Measurements from ENCODE around the gene PRMT7.
"Not testable (repeated sequence)": the region's sequence is repeated elsewhere in the genome, so short reads cannot be mapped to it uniquely, and the experiment has no call there.

The PRMT7 gene

GRCh38 chr16:68275611-68276191, 35.1 kb upstream of the PRMT7 start:
- peak overlapping the region; percentile 52 for H3K4me3 Mint-ChIP-seq
- peaks cover 72% of the 10 kb centered on the region for H3K4me1 Mint-ChIP-seq (ENCODE audit: low read depth)
- no peaks in the 10 kb centered on the region for H3K9me3 Mint-ChIP-seq (ENCODE audit: low read depth)
- no peaks in the 10 kb centered on the region for H3K27me3 Mint-ChIP-seq
- H3K36me3 Mint-ChIP-seq, result peaks cover 11% of the 10 kb centered on the region
- H3K27ac Mint-ChIP-seq, result peak overlapping the region; percentile 77

- Mint-ChIP-seq H3K4me1 (ENCODE audit: low read depth) (peaks cover 73% of the 10 kb centered on the region), H3K9me3 (ENCODE audit: low read depth) (no peaks in the 10 kb centered on the region), H3K36me3 (peaks cover 11% of the 10 kb centered on the region), H3K27me3 (no peaks in the 10 kb centered on the region), H3K4me3 (peak overlapping the region; percentile 52), H3K27ac (peak overlapping the region; percentile 77)
Observed at GRCh38 chr16:68276223-68276622, 34.6 kb upstream of the PRMT7 start.

GRCh38 chr16:68279726-68280558, 30.9 kb upstream of the PRMT7 start:
- Mint-ChIP-seq H3K4me3 (peak overlapping the region; percentile 42), H3K9me3 (ENCODE audit: low read depth) (no peaks in the 10 kb centered on the region), H3K4me1 (ENCODE audit: low read depth) (peaks cover 72% of the 10 kb centered on the region), H3K27ac (peak overlapping the region; percentile 85), H3K27me3 (no peaks in the 10 kb centered on the region), H3K36me3 (peaks cover 11% of the 10 kb centered on the region)

GRCh38 chr16:68281368-68282063, 29.3 kb upstream of the PRMT7 start:
- peaks cover 16% of the 10 kb centered on the region for H3K36me3 Mint-ChIP-seq
- H3K27ac Mint-ChIP-seq, result peak overlapping the region; percentile 92
- H3K4me3 Mint-ChIP-seq, result peak overlapping the region; percentile 62
- no peaks in the 10 kb centered on the region for H3K9me3 Mint-ChIP-seq (ENCODE audit: low read depth)
- H3K27me3 Mint-ChIP-seq, result no peaks in the 10 kb centered on the region
- peaks cover 73% of the 10 kb centered on the region for H3K4me1 Mint-ChIP-seq (ENCODE audit: low read depth)

- Mint-ChIP-seq H3K27ac (peak overlapping the region; percentile 92), H3K9me3 (ENCODE audit: low read depth) (no peaks in the 10 kb centered on the region), H3K27me3 (no peaks in the 10 kb centered on the region), H3K4me1 (ENCODE audit: low read depth) (peaks cover 76% of the 10 kb centered on the region), H3K36me3 (peaks cover 19% of the 10 kb centered on the region), H3K4me3 (peak overlapping the region; percentile 62)
Observed at GRCh38 chr16:68282064-68282452, 28.8 kb upstream of the PRMT7 start.

GRCh38 chr16:68283346-68283745, 27.5 kb upstream of the PRMT7 start:
- peak overlapping the region; percentile 81 for H3K4me3 Mint-ChIP-seq
- peaks cover 88% of the 10 kb centered on the region for H3K4me1 Mint-ChIP-seq (ENCODE audit: low read depth)
- peak overlapping the region; percentile 92 for H3K27ac Mint-ChIP-seq
- peaks cover 28% of the 10 kb centered on the region for H3K36me3 Mint-ChIP-seq
- no peaks in the 10 kb centered on the region for H3K9me3 Mint-ChIP-seq (ENCODE audit: low read depth)
- H3K27me3 Mint-ChIP-seq, result no peaks in the 10 kb centered on the region

GRCh38 chr16:68283801-68284598, 26.8 kb upstream of the PRMT7 start:
- H3K4me1 Mint-ChIP-seq (ENCODE audit: low read depth), result peaks cover 92% of the 10 kb centered on the region
- peak overlapping the region; percentile 92 for H3K27ac Mint-ChIP-seq
- H3K36me3 Mint-ChIP-seq, result peaks cover 28% of the 10 kb centered on the region
- H3K27me3 Mint-ChIP-seq, result no peaks in the 10 kb centered on the region
- H3K4me3 Mint-ChIP-seq, result peak overlapping the region; percentile 81
- no peaks in the 10 kb centered on the region for H3K9me3 Mint-ChIP-seq (ENCODE audit: low read depth)

- Mint-ChIP-seq H3K27ac (peak overlapping the region; percentile 92), H3K4me3 (peak overlapping the region; percentile 81), H3K4me1 (ENCODE audit: low read depth) (peaks cover 93% of the 10 kb centered on the region), H3K36me3 (peaks cover 26% of the 10 kb centered on the region), H3K27me3 (no peaks in the 10 kb centered on the region), H3K9me3 (ENCODE audit: low read depth) (no peaks in the 10 kb centered on the region)
Observed at GRCh38 chr16:68284847-68285246, 26.0 kb upstream of the PRMT7 start.

- Mint-ChIP-seq H3K4me1 (ENCODE audit: low read depth) (peaks cover 96% of the 10 kb centered on the region), H3K27me3 (no peaks in the 10 kb centered on the region), H3K9me3 (ENCODE audit: low read depth) (no peaks in the 10 kb centered on the region), H3K36me3 (peaks cover 23% of the 10 kb centered on the region), H3K4me3 (peak overlapping the region; percentile 81), H3K27ac (peak overlapping the region; percentile 92)
Observed at GRCh38 chr16:68285683-68286082, 25.1 kb upstream of the PRMT7 start.

- no peaks in the 10 kb centered on the region for H3K9me3 Mint-ChIP-seq (ENCODE audit: low read depth)
- H3K36me3 Mint-ChIP-seq, result peaks cover 23% of the 10 kb centered on the region
- peak overlapping the region; percentile 81 for H3K4me3 Mint-ChIP-seq
- peaks cover 96% of the 10 kb centered on the region for H3K4me1 Mint-ChIP-seq (ENCODE audit: low read depth)
- peak overlapping the region; percentile 96 for H3K27ac Mint-ChIP-seq
- no peaks in the 10 kb centered on the region for H3K27me3 Mint-ChIP-seq
Observed at GRCh38 chr16:68286153-68287074, 24.4 kb upstream of the PRMT7 start.

GRCh38 chr16:68287276-68288251, 23.3 kb upstream of the PRMT7 start:
- Mint-ChIP-seq H3K4me1 (ENCODE audit: low read depth) (peaks cover 95% of the 10 kb centered on the region), H3K36me3 (peaks cover 19% of the 10 kb centered on the region), H3K9me3 (ENCODE audit: low read depth) (no peaks in the 10 kb centered on the region), H3K27me3 (no peaks in the 10 kb centered on the region), H3K4me3 (peak overlapping the region; percentile 78), H3K27ac (peak overlapping the region; percentile 96)

GRCh38 chr16:68288252-68288650, 22.6 kb upstream of the PRMT7 start:
- peaks cover 17% of the 10 kb centered on the region for H3K36me3 Mint-ChIP-seq
- peaks cover 94% of the 10 kb centered on the region for H3K4me1 Mint-ChIP-seq (ENCODE audit: low read depth)
- H3K27ac Mint-ChIP-seq, result peak overlapping the region; percentile 96
- peak overlapping the region; percentile 78 for H3K4me3 Mint-ChIP-seq
- no peaks in the 10 kb centered on the region for H3K9me3 Mint-ChIP-seq (ENCODE audit: low read depth)
- H3K27me3 Mint-ChIP-seq, result no peaks in the 10 kb centered on the region

- H3K4me3 Mint-ChIP-seq; H3K27me3 Mint-ChIP-seq; H3K9me3 Mint-ChIP-seq (ENCODE audit: low read depth): not testable (repeated sequence)
- Mint-ChIP-seq H3K36me3 (peaks cover 20% of the 10 kb centered on the region), H3K4me1 (ENCODE audit: low read depth) (peaks cover 94% of the 10 kb centered on the region), H3K27ac (peak overlapping the region; percentile 96)
Observed at GRCh38 chr16:68288796-68289195, 22.0 kb upstream of the PRMT7 start.
